AG04450 (cell line): ENCODE measurements around the gene NPB. TPM values are rescaled to one million over a fixed set of nuclear protein-coding genes. Genes with fewer than 3 reads are reported as not detected.

ENCODE experiments used
- CTCF ChIA-PET: fragments of 300-600, 350-600 bp; formaldehyde crosslinking; extraction: SDS; loops from one replicate; lab custom pipeline; 2022; ENCODE audit warnings: antibody characterized with exemption, inconsistent platforms; lab: Charles Lee
- POLR2A ChIA-PET: fragments of 350-600 bp; formaldehyde crosslinking; extraction: SDS; loops from one replicate; lab custom pipeline; 2021; ENCODE audit warnings: antibody characterized with exemption, inconsistent platforms; lab: Yijun Ruan, JAX
- DNase-seq: peaks from one replicate; pipeline ENCODE4 v3.0.0-alpha.2; 2011; ENCODE audit warnings: low read depth, low spot score
- H3K27ac ChIP-seq: one replicate; pipeline ENCODE4 v1.5.1; 2012; ENCODE audit warnings: low read depth, low read length, control low read depth
- H3K27me3 ChIP-seq: one replicate; pipeline ENCODE4 v1.6.0; 2012; ENCODE audit warnings: low read length; ENCODE audit not compliant: control insufficient read depth, insufficient read depth
- H3K4me3 ChIP-seq: 2 replicates; pipeline ENCODE4 v1.5.1; 2011; ENCODE audit warnings: mild to moderate bottlenecking, low read depth, low read length, control low read depth
- H3K9me3 ChIP-seq: 2 replicates; pipeline ENCODE4 v1.5.1; 2012; ENCODE audit warnings: low read length; ENCODE audit not compliant: control insufficient read depth, insufficient read depth
- polyA plus RNA-seq: library from polyadenylated mRNA; depleted of rRNA; stranded (reverse); fragments of >200 nt; gene quantifications from 2 replicates; pipeline ENCODE4 v1.2.3, GENCODE V29; 2011
- TF ChIP-seq, protein P1 (sequence below): IDR thresholded peaks from 2 replicates; pipeline ENCODE4 v1.5.1; 2011; ENCODE audit warnings: low read depth, low read length, control low read depth, inconsistent platforms

The NPB gene
- polyA plus RNA-seq, 1 experiment: 0.20 TPM

GRCh38 chr17:81858967-81859905 lies 42.8 kb upstream of the NPB start:
- Histone ChIP-seq H3K27me3 (no peaks in the 10 kb centered on the region), H3K4me3 (peak overlapping the region; percentile 95), H3K9me3 (no peaks in the 10 kb centered on the region), H3K27ac (peak overlapping the region; percentile 57)
- POLR2A ChIA-PET: interaction anchor here (1.0 to 1.3 kb wide), 3 partner anchors 10 to 156 kb away, joined by 3 to 6 read pairs (median 4); partner anchors contain the start of genes MCRIP1 and MRPL12
- no peak for DNase-seq
- TF ChIP-seq, protein P1, sequence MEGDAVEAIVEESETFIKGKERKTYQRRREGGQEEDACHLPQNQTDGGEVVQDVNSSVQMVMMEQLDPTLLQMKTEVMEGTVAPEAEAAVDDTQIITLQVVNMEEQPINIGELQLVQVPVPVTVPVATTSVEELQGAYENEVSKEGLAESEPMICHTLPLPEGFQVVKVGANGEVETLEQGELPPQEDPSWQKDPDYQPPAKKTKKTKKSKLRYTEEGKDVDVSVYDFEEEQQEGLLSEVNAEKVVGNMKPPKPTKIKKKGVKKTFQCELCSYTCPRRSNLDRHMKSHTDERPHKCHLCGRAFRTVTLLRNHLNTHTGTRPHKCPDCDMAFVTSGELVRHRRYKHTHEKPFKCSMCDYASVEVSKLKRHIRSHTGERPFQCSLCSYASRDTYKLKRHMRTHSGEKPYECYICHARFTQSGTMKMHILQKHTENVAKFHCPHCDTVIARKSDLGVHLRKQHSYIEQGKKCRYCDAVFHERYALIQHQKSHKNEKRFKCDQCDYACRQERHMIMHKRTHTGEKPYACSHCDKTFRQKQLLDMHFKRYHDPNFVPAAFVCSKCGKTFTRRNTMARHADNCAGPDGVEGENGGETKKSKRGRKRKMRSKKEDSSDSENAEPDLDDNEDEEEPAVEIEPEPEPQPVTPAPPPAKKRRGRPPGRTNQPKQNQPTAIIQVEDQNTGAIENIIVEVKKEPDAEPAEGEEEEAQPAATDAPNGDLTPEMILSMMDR: no peak
- CTCF ChIA-PET: no interaction called here

GRCh38 chr17:81859906-81860755 lies 41.9 kb upstream of the NPB start, which contains the start of gene P4HB:
Gene P4HB (minus strand): TSS chr17:81860535. CDS start chr17:81860471, 64 bp downstream.
- ChIA-PET CTCF (no interaction called here), POLR2A (interaction anchor here (0.6 to 1.6 kb wide), 11 partner anchors 8 to 157 kb away, joined by 3 to 11 read pairs (median 4); partner anchors contain the start of genes MCRIP1 and MRPL12)
- Histone ChIP-seq H3K27me3 (no peaks in the 10 kb centered on the region), H3K4me3 (peak within 1 kb of the TSS; percentile 95), H3K27ac (peak within 1 kb of the TSS; percentile 98), H3K9me3 (no peaks in the 10 kb centered on the region)
- no peak for DNase-seq
- TF ChIP-seq, protein P1: no peak

DNA sequence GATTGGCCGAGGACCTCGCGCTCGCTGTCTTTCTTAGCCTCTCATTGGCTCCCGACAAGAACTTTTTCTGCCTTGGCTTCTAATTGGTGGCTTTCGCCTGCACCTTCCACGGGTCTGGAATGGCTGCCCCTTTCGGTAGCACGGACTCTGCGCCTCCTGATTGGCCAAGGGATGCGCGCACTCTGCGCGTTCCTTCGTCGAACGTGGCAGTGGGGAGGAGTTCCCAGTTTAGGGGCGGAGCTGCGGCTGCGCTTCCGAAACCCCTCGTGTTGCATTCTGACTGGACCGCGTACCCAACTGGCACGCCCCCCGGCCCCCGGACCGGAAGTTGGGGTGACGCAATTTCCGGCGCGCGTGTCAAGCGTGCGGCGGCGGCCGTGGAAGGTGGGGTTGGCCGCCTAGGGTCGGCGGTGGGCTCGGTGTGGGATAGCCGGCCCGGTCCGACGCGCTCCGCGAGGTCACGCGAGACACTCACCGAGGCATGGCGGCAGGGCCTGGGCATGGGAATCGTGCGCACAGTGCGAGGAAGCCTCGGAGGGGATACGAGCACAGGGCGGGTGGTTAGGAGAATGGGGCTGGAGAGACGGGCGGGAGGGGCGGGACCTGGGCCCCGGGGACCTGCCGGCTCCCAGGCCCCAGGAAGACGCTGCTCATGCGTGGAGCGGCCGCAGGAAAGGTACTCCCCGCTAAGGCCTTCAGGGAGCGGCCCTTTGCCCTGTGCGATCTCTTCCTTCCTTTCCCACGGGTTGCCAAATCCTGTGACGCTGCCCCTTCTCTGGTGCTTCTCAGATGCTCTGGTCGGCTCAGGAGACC lies 41.1 kb upstream of the NPB start:
- no peaks in the 10 kb centered on the region for H3K9me3 ChIP-seq
- ChIA-PET POLR2A (interaction anchor here (0.6 to 1.6 kb wide), 15 partner anchors 9 to 174 kb away, joined by 3 to 11 read pairs (median 4); partner anchors contain the start of genes ALYREF, ANAPC11, MCRIP1 and MRPL12), CTCF (no interaction called here)
- H3K27ac ChIP-seq: peak overlapping the region; percentile 98
- TF ChIP-seq, protein P1: no peak
- peak overlapping the region; percentile 81 for H3K4me3 ChIP-seq
- peak; percentile 100 for DNase-seq
- H3K27me3 ChIP-seq: no peaks in the 10 kb centered on the region

GRCh38 chr17:81863123-81863675 lies 38.8 kb upstream of the NPB start:
- Histone ChIP-seq H3K27ac (peak overlapping the region; percentile 31), H3K4me3 (no peak overlapping the region), H3K9me3 (no peaks in the 10 kb centered on the region; the same call in 1 of the 2 replicates), H3K27me3 (no peaks in the 10 kb centered on the region)
- ChIA-PET POLR2A (no interaction called here), CTCF (no interaction called here)
- no peak for DNase-seq
- TF ChIP-seq, protein P1: no peak
